Right ventricle myocardium inferior (tissue), 1 donor: ENCODE data around the gene TMEM200B. TPM values are rescaled to one million over a fixed set of nuclear protein-coding genes. Genes with fewer than 3 reads are reported as not detected.
"Not testable (repeated sequence)": the region's sequence is repeated elsewhere in the genome, so short reads cannot be mapped to it uniquely, and the experiment has no call there.

Experiments
- ATAC-seq: fragments of 200-7000 bp; cut with Tn5 transposase; one replicate; pipeline ENCODE4 v1.9.1; 2020; ENCODE audit warnings: mild to moderate bottlenecking, moderate library complexity
- DNase-seq: peaks from one replicate; pipeline ENCODE4 v3.0.0; 2021; ENCODE audit errors: missing footprints
- intact Hi-C: fragments of 100-400 bp; cut with DNase I; formaldehyde crosslinking; loops from one replicate; pipeline ENCODE4 v1.11.0; 2022
- long read RNA-seq: library from polyadenylated mRNA; unstranded; transcript quantifications from one replicate; pipeline ENCODE4 v2.0.0, GENCODE V29; 2021
- total RNA-seq: library from RNA; stranded (reverse); fragmentation: NEBNext Ultra II Directional; extraction: Animal tissue kit (Norgen Biotek cat#: 25700); gene quantifications from one replicate; pipeline ENCODE4 v1.2.1, GENCODE V29; 2021
- donor health status: DM: no; HTN: yes; CAD: no; lungs with severe emphysema.

TMEM200B gene
- total RNA-seq, result 2.1 TPM
- long read RNA-seq, partial matches to known transcripts, result 0 of 3 reads
- long read RNA-seq, other reads (novel, unspliced or antisense), result 2 of 3 reads

GRCh38 chr1:29123887-29124365, at the start of gene TMEM200B:
Gene TMEM200B (minus strand): TSS chr1:29123903. CDS start chr1:29121828, 2,075 bp downstream.
- ATAC-seq, result peak; percentile 45
- no peak for DNase-seq
- intact Hi-C loops, result loop anchor here (5.0 kb wide), 1 partner anchor 58 kb away; the partner anchor contains the start of gene SRSF4

- DNase-seq, result no peak
- intact Hi-C loops, result no loop called here
- no peak for ATAC-seq
Observed at GRCh38 chr1:29172415-29172939, 48.8 kb upstream of the TMEM200B start.

GRCh38 chr1:29171521-29171920, 47.8 kb upstream of the TMEM200B start:
- ATAC-seq (no peak), DNase-seq (no peak)
- intact Hi-C loops, result no loop called here

- ATAC-seq, result no peak
- intact Hi-C loops, result no loop called here
Observed at GRCh38 chr1:29171089-29171488, 47.4 kb upstream of the TMEM200B start.

GRCh38 chr1:29169976-29170375, 46.3 kb upstream of the TMEM200B start:
- no peak for ATAC-seq
- intact Hi-C loops, result no loop called here

More at GRCh38 chr1:29171089-29171488, 47.4 kb upstream of the TMEM200B start:
- no peak for DNase-seq

GRCh38 chr1:29167904-29168303, 44.2 kb upstream of the TMEM200B start:
- DNase-seq, result no peak
- intact Hi-C loops, result no loop called here
- ATAC-seq, result no peak

More at GRCh38 chr1:29169976-29170375, 46.3 kb upstream of the TMEM200B start:
- no peak for DNase-seq

- no peak for ATAC-seq
- DNase-seq, result no peak
- intact Hi-C loops, result no loop called here
Observed at GRCh38 chr1:29166291-29166878, 42.7 kb upstream of the TMEM200B start.

GRCh38 chr1:29164588-29164987, 40.9 kb upstream of the TMEM200B start:
- ATAC-seq (no peak), DNase-seq (no peak)
- intact Hi-C loops, result no loop called here

GRCh38 chr1:29162476-29163138, 38.9 kb upstream of the TMEM200B start:
- DNase-seq (no peak), ATAC-seq (peak; percentile 82)
- intact Hi-C loops, result no loop called here

- intact Hi-C loops, result no loop called here
- no peak for ATAC-seq
- DNase-seq, result no peak
Observed at GRCh38 chr1:29162025-29162424, 38.3 kb upstream of the TMEM200B start.

- intact Hi-C loops, result no loop called here
- DNase-seq (no peak), ATAC-seq (no peak)
Observed at GRCh38 chr1:29159773-29160172, 36.1 kb upstream of the TMEM200B start.

- ATAC-seq, result no peak
- intact Hi-C loops, result no loop called here
- DNase-seq, result no peak
Observed at GRCh38 chr1:29157269-29157601, 33.5 kb upstream of the TMEM200B start.

- ATAC-seq (peak; percentile 26), DNase-seq (no peak)
- intact Hi-C loops, result no loop called here
Observed at GRCh38 chr1:29156543-29157268, 33.0 kb upstream of the TMEM200B start.

- intact Hi-C loops, result no loop called here
- ATAC-seq (no peak), DNase-seq (no peak)
Observed at GRCh38 chr1:29152046-29152805, 28.5 kb upstream of the TMEM200B start.

GRCh38 chr1:29150346-29150745, 26.6 kb upstream of the TMEM200B start:
- DNase-seq, ATAC-seq, intact Hi-C loops: not testable (repeated sequence)

- intact Hi-C loops, result no loop called here
- ATAC-seq (no peak), DNase-seq (no peak)
Observed at GRCh38 chr1:29148656-29149491, 25.2 kb upstream of the TMEM200B start.

- intact Hi-C loops, result no loop called here
- ATAC-seq (peak; percentile 38), DNase-seq (no peak)
Observed at GRCh38 chr1:29145739-29146437, 22.2 kb upstream of the TMEM200B start.
